Gastrocnemius medialis (tissue), 4 donors: ENCODE measurements around the gene EFCC1.
"Not testable (repeated sequence)": the region's sequence is repeated elsewhere in the genome, so short reads cannot be mapped to it uniquely, and the experiment has no call there.

Experiments
- POLR2A ChIP-seq, 2 donors: fragments of 450-650 bp; IDR thresholded peaks; one replicate each; pipeline ENCODE4 v1.6.1; 2017; ENCODE audit warnings: antibody characterized with exemption in 2 of 2, mild to moderate bottlenecking in 2 of 2, moderate library complexity in 2 of 2
- TF ChIP-seq, protein P1 (sequence below), 5 experiments: fragments of 450-650 bp in 3 of 5; fragments of 200-600 bp in 2 of 5; sonication (generic) in 2 of 5; IDR thresholded peaks in 4 of 5; conservative IDR thresholded peaks in 1 of 5; 1 replicate in 4 of 5; 2 replicates in 1 of 5; pipeline ENCODE4 v1.5.1; 2016 to 2019; ENCODE audit warnings: antibody characterized with exemption in 5 of 5, mild to moderate bottlenecking in 3 of 5, moderate library complexity in 3 of 5

DNA sequence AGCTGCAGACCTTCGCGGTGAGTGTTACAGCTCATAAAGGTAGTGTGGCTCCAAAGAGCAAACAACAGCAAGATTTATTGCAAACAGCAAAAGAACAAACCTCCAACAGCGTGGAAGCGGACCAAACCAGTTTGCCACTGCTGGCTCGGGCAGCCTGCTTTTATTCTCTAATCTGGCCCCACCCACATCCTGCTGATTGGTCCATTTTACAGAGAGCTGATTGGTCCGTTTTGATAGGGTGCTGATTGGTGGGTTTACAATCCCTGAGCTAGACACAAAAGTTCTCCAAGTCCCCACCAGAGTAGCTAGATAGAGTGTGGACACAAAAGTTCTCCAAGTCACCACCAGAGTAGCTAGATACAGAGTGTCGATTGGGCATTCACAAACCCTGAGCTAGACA lies 66.6 kb downstream of the EFCC1 start:
- TF ChIP-seq POLR2A (IDR thresholded peaks at IDR 0.05), result not testable (repeated sequence)
- TF ChIP-seq, protein P1, sequence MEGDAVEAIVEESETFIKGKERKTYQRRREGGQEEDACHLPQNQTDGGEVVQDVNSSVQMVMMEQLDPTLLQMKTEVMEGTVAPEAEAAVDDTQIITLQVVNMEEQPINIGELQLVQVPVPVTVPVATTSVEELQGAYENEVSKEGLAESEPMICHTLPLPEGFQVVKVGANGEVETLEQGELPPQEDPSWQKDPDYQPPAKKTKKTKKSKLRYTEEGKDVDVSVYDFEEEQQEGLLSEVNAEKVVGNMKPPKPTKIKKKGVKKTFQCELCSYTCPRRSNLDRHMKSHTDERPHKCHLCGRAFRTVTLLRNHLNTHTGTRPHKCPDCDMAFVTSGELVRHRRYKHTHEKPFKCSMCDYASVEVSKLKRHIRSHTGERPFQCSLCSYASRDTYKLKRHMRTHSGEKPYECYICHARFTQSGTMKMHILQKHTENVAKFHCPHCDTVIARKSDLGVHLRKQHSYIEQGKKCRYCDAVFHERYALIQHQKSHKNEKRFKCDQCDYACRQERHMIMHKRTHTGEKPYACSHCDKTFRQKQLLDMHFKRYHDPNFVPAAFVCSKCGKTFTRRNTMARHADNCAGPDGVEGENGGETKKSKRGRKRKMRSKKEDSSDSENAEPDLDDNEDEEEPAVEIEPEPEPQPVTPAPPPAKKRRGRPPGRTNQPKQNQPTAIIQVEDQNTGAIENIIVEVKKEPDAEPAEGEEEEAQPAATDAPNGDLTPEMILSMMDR (IDR thresholded peaks at IDR 0.05 in 4 of 5, conservative IDR thresholded peaks at IDR 0.05 in 1 of 5), result not testable (repeated sequence)
